GM23338 (cell line): ENCODE data around the gene COBL. TPM values are rescaled to one million over a fixed set of nuclear protein-coding genes. Genes with fewer than 3 reads are reported as not detected.

Experiments used
- ATAC-seq: fragments of 200-7000 bp; cut with Tn5 transposase; 3 replicates; pipeline ENCODE4 v1.9.1; 2020
- DNase-seq: peaks from one replicate; pipeline ENCODE4 v3.0.0-alpha.2; 2015; ENCODE audit warnings: low spot score
- H2AFZ ChIP-seq: fragments of 200-600 bp; sonication (generic); 2 replicates; pipeline ENCODE4 v1.8.0; 2016; ENCODE audit warnings: antibody characterized with exemption, mild to moderate bottlenecking, moderate library complexity
- H3F3A ChIP-seq: fragments of 200-600 bp; sonication (generic); replicated peaks from 2 replicates; pipeline ENCODE4 v1.8.0; 2017; ENCODE audit warnings: antibody characterized with exemption, mixed run types, low read depth
- H3K27ac ChIP-seq: fragments of 200-600 bp; sonication (generic); 2 replicates; pipeline ENCODE4 v1.6.1; 2016; ENCODE audit warnings: low read depth
- H3K27me3 ChIP-seq: fragments of 200-600 bp; sonication (generic); 2 replicates; pipeline ENCODE4 v1.8.0; 2016; ENCODE audit warnings: mild to moderate bottlenecking, mixed run types, moderate library complexity; ENCODE audit not compliant: insufficient read depth
- H3K36me3 ChIP-seq: fragments of 200-600 bp; sonication (generic); 2 replicates; pipeline ENCODE4 v1.8.0; 2016; ENCODE audit warnings: mild to moderate bottlenecking; ENCODE audit not compliant: insufficient read depth
- H3K4me1 ChIP-seq: fragments of 200-600 bp; sonication (generic); 2 replicates; pipeline ENCODE4 v1.8.0; 2016; ENCODE audit warnings: mild to moderate bottlenecking, moderate library complexity; ENCODE audit not compliant: insufficient read depth
- H3K4me2 ChIP-seq: fragments of 200-600 bp; sonication (generic); 2 replicates; pipeline ENCODE4 v1.7.1; 2017; ENCODE audit warnings: mixed run types
- H3K4me3 ChIP-seq: fragments of 200-600 bp; sonication (generic); 2 replicates; pipeline ENCODE4 v1.6.1; 2016; ENCODE audit warnings: mixed run types
- H3K79me2 ChIP-seq: fragments of 200-600 bp; sonication (generic); replicated peaks from 2 replicates; pipeline ENCODE4 v1.8.0; 2017; ENCODE audit warnings: mild to moderate bottlenecking; ENCODE audit not compliant: insufficient read depth
- H3K9me2 ChIP-seq: fragments of 200-600 bp; sonication (generic); 2 replicates; pipeline ENCODE4 v1.8.0; 2017; ENCODE audit not compliant: insufficient read depth
- H4K20me1 ChIP-seq: fragments of 200-600 bp; sonication (generic); replicated peaks from 2 replicates; pipeline ENCODE4 v1.8.0; 2017; ENCODE audit warnings: mild to moderate bottlenecking; ENCODE audit not compliant: insufficient read depth
- H3K27ac Mint-ChIP-seq: 2 replicates; pipeline ENCODE4 v1.8.0; 2020; ENCODE audit warnings: inconsistent platforms, mild to moderate bottlenecking, moderate library complexity, mixed read lengths
- H3K27me3 Mint-ChIP-seq: 3 replicates; pipeline ENCODE4 v1.8.0; 2022; ENCODE audit warnings: low read depth, mild to moderate bottlenecking, moderate library complexity, mixed read lengths, inconsistent platforms; ENCODE audit not compliant: insufficient read depth, poor library complexity
- H3K36me3 Mint-ChIP-seq: 3 replicates; pipeline ENCODE4 v1.8.0; 2021; ENCODE audit warnings: low read depth, mild to moderate bottlenecking, inconsistent platforms, moderate library complexity, mixed read lengths
- H3K4me1 Mint-ChIP-seq: 3 replicates; pipeline ENCODE4 v1.8.0; 2020; ENCODE audit warnings: mild to moderate bottlenecking, inconsistent platforms, mixed read lengths
- H3K4me3 Mint-ChIP-seq: 3 replicates; pipeline ENCODE4 v1.8.0; 2021; ENCODE audit warnings: moderate library complexity, mild to moderate bottlenecking, inconsistent platforms, mixed read lengths
- H3K9me3 Mint-ChIP-seq: 3 replicates; pipeline ENCODE4 v1.8.0; 2020; ENCODE audit warnings: moderate library complexity, mild to moderate bottlenecking, inconsistent platforms, mixed read lengths
- CREB1 ChIP-seq: fragments of 250-450 bp; sonication (Bioruptor Pico); IDR thresholded peaks from 2 replicates; pipeline ENCODE4 v1.5.0; 2020; ENCODE audit warnings: low read depth, mild to moderate bottlenecking, moderate library complexity
- EZH2 ChIP-seq: fragments of 200-600 bp; sonication (generic); IDR thresholded peaks from one replicate; pipeline ENCODE4 v1.8.0; 2017; ENCODE audit warnings: antibody characterized with exemption, mild to moderate bottlenecking, low read depth; ENCODE audit not compliant: unreplicated experiment
- EZH2phosphoT487 ChIP-seq: fragments of 200-600 bp; sonication (generic); IDR thresholded peaks from one replicate; pipeline ENCODE4 v1.8.1; 2018; ENCODE audit warnings: antibody characterized with exemption; ENCODE audit not compliant: unreplicated experiment
- JUNB ChIP-seq: IDR thresholded peaks from one replicate; pipeline ENCODE4 v1.6.1; 2016; ENCODE audit warnings: antibody characterized with exemption; ENCODE audit not compliant: unreplicated experiment
- POLR2AphosphoS5 ChIP-seq: IDR thresholded peaks from 2 replicates; pipeline ENCODE4 v1.6.1; 2016; ENCODE audit warnings: antibody characterized with exemption, low read depth
- STAT1 ChIP-seq: IDR thresholded peaks from one replicate; pipeline ENCODE4 v1.6.1; 2016; ENCODE audit warnings: antibody characterized with exemption; ENCODE audit not compliant: unreplicated experiment
- ZNF114 ChIP-seq: fragments of 250-450 bp; sonication (Bioruptor Pico); IDR thresholded peaks from 2 replicates; pipeline ENCODE4 v1.5.0; 2020; ENCODE audit warnings: mild to moderate bottlenecking, moderate library complexity
- ZNF331 ChIP-seq: fragments of 250-450 bp; sonication (Bioruptor Pico); IDR thresholded peaks from 2 replicates; pipeline ENCODE4 v1.5.0; 2020; ENCODE audit warnings: low read depth, mild to moderate bottlenecking, moderate library complexity
- polyA plus RNA-seq: library from polyadenylated mRNA; unstranded; fragments of >200 nt; fragmentation: Nextera tagmentation; extraction: Ambion mirVana; gene quantifications from 2 replicates; pipeline ENCODE4 v1.2.1, GENCODE V29; 2016
- total RNA-seq: library from RNA; depleted of rRNA; stranded (reverse); fragments of >200 nt; shearing (Covaris generic); gene quantifications from 2 replicates; pipeline ENCODE4 v1.2.3, GENCODE V29; 2014
- TF ChIP-seq, protein P1 (sequence below), 2 experiments: fragments of 200-600 bp in 1 of 2; sonication (generic) in 1 of 2; conservative IDR thresholded peaks; 2 replicates each; pipeline versions ENCODE4 v1.5.1 to v1.6.1; 2016 to 2017; ENCODE audit warnings: antibody characterized with exemption in 2 of 2, low read depth in 2 of 2, mild to moderate bottlenecking in 2 of 2, moderate library complexity in 1 of 2
- TF ChIP-seq, protein P2 (sequence below): fragments of 250-450 bp; sonication (Bioruptor Pico); IDR thresholded peaks from 2 replicates; pipeline ENCODE4 v1.5.0; 2020; ENCODE audit warnings: mild to moderate bottlenecking, moderate library complexity

COBL gene
- total and polyA plus RNA-seq, 2 experiments from 2014 or later: 18.3 to 51.9 TPM

DNA sequence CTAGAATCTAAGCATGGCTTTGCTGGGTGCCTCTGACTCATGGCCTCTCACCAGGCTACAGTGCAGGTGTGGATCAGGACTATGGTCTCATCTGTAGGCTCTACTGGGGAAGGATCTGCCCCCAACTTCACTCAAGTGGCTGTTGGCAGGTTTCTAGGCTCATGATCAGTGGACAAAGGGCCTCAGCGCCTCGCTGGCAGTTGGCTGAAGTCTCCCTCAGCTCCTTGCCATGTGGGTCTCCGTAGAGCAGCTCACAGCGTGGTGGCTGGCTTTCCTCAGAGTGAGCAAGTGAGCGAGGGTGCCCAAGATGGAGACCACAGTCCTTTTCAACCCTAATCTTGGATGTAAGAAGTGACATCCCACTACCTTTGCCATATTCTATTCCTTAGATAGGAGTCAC, 238.0 kb downstream of the COBL start:
- no peaks in the 10 kb centered on the region; the same call in 1 of the 2 replicates for H3K9me2 ChIP-seq
- H3K4me1 ChIP-seq: peaks cover 30% of the 10 kb centered on the region
- ATAC-seq (no peak), DNase-seq (no peak)
- Mint-ChIP-seq H3K27me3 (peaks cover 2% of the 10 kb centered on the region), H3K4me3 (no peak overlapping the region), H3K27ac (no peak overlapping the region), H3K4me1 (peaks cover 49% of the 10 kb centered on the region), H3K9me3 (no peaks in the 10 kb centered on the region), H3K36me3 (peaks cover 22% of the 10 kb centered on the region; the same call in 2 of the 3 replicates)
- H3K4me2 ChIP-seq: no peak overlapping the region
- no peak overlapping the region for H3K4me3 ChIP-seq
- H3K27ac ChIP-seq: no peak overlapping the region
- no peaks in the 10 kb centered on the region for H3K79me2 ChIP-seq
- H2AFZ ChIP-seq: no peak overlapping the region
- no peaks in the 10 kb centered on the region for H4K20me1 ChIP-seq
- no peaks in the 10 kb centered on the region for H3K27me3 ChIP-seq
- TF ChIP-seq EZH2 (no peak), ZNF114 (CRISPR knock-in tag) (no peak)
- TF ChIP-seq, protein P1, sequence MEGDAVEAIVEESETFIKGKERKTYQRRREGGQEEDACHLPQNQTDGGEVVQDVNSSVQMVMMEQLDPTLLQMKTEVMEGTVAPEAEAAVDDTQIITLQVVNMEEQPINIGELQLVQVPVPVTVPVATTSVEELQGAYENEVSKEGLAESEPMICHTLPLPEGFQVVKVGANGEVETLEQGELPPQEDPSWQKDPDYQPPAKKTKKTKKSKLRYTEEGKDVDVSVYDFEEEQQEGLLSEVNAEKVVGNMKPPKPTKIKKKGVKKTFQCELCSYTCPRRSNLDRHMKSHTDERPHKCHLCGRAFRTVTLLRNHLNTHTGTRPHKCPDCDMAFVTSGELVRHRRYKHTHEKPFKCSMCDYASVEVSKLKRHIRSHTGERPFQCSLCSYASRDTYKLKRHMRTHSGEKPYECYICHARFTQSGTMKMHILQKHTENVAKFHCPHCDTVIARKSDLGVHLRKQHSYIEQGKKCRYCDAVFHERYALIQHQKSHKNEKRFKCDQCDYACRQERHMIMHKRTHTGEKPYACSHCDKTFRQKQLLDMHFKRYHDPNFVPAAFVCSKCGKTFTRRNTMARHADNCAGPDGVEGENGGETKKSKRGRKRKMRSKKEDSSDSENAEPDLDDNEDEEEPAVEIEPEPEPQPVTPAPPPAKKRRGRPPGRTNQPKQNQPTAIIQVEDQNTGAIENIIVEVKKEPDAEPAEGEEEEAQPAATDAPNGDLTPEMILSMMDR (conservative IDR thresholded peaks at IDR 0.05; ENCODE audit: low read depth in 2 of 2): no peak
- peaks cover 5% of the 10 kb centered on the region; the same call in 1 of the 2 replicates for H3F3A ChIP-seq
- H3K36me3 ChIP-seq: no peaks in the 10 kb centered on the region

DNA sequence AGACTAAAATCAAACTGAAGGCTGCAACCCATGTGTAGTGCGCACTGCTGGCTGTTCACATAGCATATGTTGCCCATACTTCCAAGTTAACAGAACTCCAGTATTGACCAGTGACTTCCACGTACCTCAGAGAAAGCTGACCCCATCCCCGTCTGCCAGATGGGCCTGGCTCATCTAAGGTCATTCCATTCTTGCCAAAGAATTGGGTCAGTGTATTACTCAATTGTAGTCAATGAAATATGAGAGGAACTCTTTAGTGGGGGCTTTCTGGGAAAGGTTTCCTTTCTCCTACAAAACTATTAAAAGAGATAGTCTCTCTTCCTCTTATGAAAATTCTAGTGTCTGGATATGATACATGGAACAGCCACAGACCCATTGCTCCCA, 238.6 kb downstream of the COBL start:
- no peak overlapping the region for H3K4me3 Mint-ChIP-seq
- TF ChIP-seq EZH2phosphoT487 (no peak), CREB1 (CRISPR knock-in tag) (no peak), POLR2AphosphoS5 (no peak), STAT1 (no peak), ZNF331 (CRISPR knock-in tag) (no peak), JUNB (no peak)
- TF ChIP-seq, protein P2, sequence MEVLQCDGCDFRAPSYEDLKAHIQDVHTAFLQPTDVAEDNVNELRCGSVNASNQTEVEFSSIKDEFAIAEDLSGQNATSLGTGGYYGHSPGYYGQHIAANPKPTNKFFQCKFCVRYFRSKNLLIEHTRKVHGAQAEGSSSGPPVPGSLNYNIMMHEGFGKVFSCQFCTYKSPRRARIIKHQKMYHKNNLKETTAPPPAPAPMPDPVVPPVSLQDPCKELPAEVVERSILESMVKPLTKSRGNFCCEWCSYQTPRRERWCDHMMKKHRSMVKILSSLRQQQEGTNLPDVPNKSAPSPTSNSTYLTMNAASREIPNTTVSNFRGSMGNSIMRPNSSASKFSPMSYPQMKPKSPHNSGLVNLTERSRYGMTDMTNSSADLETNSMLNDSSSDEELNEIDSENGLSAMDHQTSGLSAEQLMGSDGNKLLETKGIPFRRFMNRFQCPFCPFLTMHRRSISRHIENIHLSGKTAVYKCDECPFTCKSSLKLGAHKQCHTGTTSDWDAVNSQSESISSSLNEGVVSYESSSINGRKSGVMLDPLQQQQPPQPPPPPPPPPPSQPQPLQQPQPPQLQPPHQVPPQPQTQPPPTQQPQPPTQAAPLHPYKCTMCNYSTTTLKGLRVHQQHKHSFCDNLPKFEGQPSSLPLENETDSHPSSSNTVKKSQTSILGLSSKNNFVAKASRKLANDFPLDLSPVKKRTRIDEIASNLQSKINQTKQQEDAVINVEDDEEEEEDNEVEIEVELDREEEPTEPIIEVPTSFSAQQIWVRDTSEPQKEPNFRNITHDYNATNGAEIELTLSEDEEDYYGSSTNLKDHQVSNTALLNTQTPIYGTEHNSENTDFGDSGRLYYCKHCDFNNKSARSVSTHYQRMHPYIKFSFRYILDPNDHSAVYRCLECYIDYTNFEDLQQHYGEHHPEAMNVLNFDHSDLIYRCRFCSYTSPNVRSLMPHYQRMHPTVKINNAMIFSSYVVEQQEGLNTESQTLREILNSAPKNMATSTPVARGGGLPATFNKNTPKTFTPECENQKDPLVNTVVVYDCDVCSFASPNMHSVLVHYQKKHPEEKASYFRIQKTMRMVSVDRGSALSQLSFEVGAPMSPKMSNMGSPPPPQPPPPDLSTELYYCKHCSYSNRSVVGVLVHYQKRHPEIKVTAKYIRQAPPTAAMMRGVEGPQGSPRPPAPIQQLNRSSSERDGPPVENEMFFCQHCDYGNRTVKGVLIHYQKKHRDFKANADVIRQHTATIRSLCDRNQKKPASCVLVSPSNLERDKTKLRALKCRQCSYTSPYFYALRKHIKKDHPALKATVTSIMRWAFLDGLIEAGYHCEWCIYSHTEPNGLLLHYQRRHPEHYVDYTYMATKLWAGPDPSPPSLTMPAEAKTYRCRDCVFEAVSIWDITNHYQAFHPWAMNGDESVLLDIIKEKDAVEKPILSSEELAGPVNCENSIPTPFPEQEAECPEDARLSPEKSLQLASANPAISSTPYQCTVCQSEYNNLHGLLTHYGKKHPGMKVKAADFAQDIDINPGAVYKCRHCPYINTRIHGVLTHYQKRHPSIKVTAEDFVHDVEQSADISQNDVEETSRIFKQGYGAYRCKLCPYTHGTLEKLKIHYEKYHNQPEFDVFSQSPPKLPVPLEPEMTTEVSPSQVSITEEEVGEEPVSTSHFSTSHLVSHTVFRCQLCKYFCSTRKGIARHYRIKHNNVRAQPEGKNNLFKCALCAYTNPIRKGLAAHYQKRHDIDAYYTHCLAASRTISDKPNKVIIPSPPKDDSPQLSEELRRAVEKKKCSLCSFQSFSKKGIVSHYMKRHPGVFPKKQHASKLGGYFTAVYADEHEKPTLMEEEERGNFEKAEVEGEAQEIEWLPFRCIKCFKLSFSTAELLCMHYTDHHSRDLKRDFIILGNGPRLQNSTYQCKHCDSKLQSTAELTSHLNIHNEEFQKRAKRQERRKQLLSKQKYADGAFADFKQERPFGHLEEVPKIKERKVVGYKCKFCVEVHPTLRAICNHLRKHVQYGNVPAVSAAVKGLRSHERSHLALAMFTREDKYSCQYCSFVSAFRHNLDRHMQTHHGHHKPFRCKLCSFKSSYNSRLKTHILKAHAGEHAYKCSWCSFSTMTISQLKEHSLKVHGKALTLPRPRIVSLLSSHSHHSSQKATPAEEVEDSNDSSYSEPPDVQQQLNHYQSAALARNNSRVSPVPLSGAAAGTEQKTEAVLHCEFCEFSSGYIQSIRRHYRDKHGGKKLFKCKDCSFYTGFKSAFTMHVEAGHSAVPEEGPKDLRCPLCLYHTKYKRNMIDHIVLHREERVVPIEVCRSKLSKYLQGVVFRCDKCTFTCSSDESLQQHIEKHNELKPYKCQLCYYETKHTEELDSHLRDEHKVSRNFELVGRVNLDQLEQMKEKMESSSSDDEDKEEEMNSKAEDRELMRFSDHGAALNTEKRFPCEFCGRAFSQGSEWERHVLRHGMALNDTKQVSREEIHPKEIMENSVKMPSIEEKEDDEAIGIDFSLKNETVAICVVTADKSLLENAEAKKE (CRISPR knock-in tag): no peak
- Histone ChIP-seq H3K9me2 (no peaks in the 10 kb centered on the region; the same call in 1 of the 2 replicates), H3K79me2 (no peaks in the 10 kb centered on the region), H3K27ac (no peak overlapping the region), H3K27me3 (no peaks in the 10 kb centered on the region), H3K4me2 (no peak overlapping the region), H3K36me3 (no peaks in the 10 kb centered on the region), H3K4me3 (no peak overlapping the region), H3K4me1 (peaks cover 30% of the 10 kb centered on the region), H4K20me1 (no peaks in the 10 kb centered on the region), H2AFZ (no peak overlapping the region), H3F3A (peaks cover 5% of the 10 kb centered on the region; the same call in 1 of the 2 replicates)
- DNase-seq (no peak), ATAC-seq (no peak)
- peaks cover 51% of the 10 kb centered on the region for H3K4me1 Mint-ChIP-seq
- no peak overlapping the region for H3K27ac Mint-ChIP-seq
- no peaks in the 10 kb centered on the region for H3K9me3 Mint-ChIP-seq
- peaks cover 22% of the 10 kb centered on the region; the same call in 2 of the 3 replicates for H3K36me3 Mint-ChIP-seq
- peaks cover 2% of the 10 kb centered on the region for H3K27me3 Mint-ChIP-seq
